ENCODE results near the gene NR3C2.

The NR3C2 gene

GRCh38 chr4:148273501-148273986, 168.7 kb downstream of the NR3C2 start:
- no peak for ATAC-seq
- TF ChIP-seq TOX (CRISPR knock-in tag; IDR thresholded peaks at IDR 0.05; ENCODE audit: borderline replicate concordance) (no peak), CSDC2 (CRISPR knock-in tag; IDR thresholded peaks at IDR 0.05) (no peak), ARNTL (CRISPR knock-in tag; IDR thresholded peaks at IDR 0.05; ENCODE audit: borderline replicate concordance, low read depth) (no peak), CSRNP3 (CRISPR knock-in tag; IDR thresholded peaks at IDR 0.05) (no peak), POU6F1 (CRISPR knock-in tag; IDR thresholded peaks at IDR 0.05; ENCODE audit: borderline replicate concordance, low read depth) (no peak), PPARA (CRISPR knock-in tag; IDR thresholded peaks at IDR 0.05; ENCODE audit: borderline replicate concordance) (no peak), ZNF8 (CRISPR knock-in tag; IDR thresholded peaks at IDR 0.05) (no peak), TSHZ2 (CRISPR knock-in tag; IDR thresholded peaks at IDR 0.05) (no peak), OSR1 (CRISPR knock-in tag; IDR thresholded peaks at IDR 0.05) (no peak)

- TF ChIP-seq TSHZ2 (CRISPR knock-in tag; IDR thresholded peaks at IDR 0.05) (no peak), ZC3H10 (CRISPR knock-in tag; IDR thresholded peaks at IDR 0.05) (no peak), TCF4 (CRISPR knock-in tag; IDR thresholded peaks at IDR 0.05; ENCODE audit: borderline replicate concordance) (no peak), ZNF565 (CRISPR knock-in tag; conservative IDR thresholded peaks at IDR 0.05; ENCODE audit: low read depth) (no peak), RARB (CRISPR knock-in tag; IDR thresholded peaks at IDR 0.05) (no peak), ZFP3 (CRISPR knock-in tag; IDR thresholded peaks at IDR 0.05) (no peak), ESRRG (CRISPR knock-in tag; IDR thresholded peaks at IDR 0.05) (no peak), ISL1 (CRISPR knock-in tag; IDR thresholded peaks at IDR 0.05) (no peak), ZNF70 (CRISPR knock-in tag; IDR thresholded peaks at IDR 0.05) (no peak), CREB5 (CRISPR knock-in tag; IDR thresholded peaks at IDR 0.05; ENCODE audit: low read depth) (no peak), PPARA (CRISPR knock-in tag; IDR thresholded peaks at IDR 0.05; ENCODE audit: borderline replicate concordance) (no peak), TOX (CRISPR knock-in tag; IDR thresholded peaks at IDR 0.05; ENCODE audit: borderline replicate concordance) (no peak), POU6F1 (CRISPR knock-in tag; IDR thresholded peaks at IDR 0.05; ENCODE audit: borderline replicate concordance, low read depth) (no peak), GLIS3 (CRISPR knock-in tag; IDR thresholded peaks at IDR 0.05) (no peak)
- no peak for ATAC-seq
Measured at GRCh38 chr4:148271166-148271565, 171.0 kb downstream of the NR3C2 start.
